Central memory CD4-positive, alpha-beta T cell (primary cell): ENCODE data around the gene TMC6.
"Not testable (repeated sequence)": the region's sequence is repeated elsewhere in the genome, so short reads cannot be mapped to it uniquely, and the experiment has no call there.

Experiments
- DNase-seq: peaks from one replicate; pipeline ENCODE4 v3.0.0; 2022

The TMC6 gene

DNA sequence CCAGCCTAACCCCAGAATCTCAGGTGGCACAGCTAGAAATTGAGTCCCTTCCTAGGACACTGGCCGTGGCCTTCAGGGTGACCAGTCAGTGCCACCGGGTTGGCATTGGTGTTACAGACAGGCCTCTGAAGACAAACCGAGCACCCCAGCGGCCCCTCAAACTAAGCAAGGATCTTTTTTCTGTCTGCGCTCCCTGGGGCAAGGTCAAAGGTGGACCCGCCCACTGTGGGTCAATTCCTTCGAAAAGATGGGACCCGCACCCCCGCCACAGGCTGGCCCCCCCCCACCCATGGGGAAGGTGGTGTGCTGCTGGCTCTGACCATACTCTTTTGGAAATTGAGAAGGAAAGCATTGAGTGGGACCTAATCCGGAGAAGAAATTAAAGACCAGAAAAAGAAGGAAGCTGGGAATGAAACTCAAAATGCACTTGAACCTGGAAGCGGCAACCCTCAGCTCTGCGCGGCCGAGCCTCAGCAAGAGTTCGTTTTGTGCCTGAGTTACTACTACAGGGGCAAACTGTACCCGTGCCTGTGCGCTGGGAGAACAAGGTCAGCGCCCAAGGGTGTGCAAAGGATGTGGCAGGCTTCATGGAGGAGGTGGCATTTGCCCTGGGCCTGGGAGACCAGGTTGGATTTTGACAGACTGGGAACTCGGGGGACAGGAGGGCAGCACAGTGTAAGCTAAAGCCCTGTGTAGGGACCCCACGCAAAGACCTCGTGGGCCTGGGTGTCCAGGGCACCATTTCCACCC lies 20.4 kb downstream of the TMC6 start:
- DNase-seq, result no peak

DNA sequence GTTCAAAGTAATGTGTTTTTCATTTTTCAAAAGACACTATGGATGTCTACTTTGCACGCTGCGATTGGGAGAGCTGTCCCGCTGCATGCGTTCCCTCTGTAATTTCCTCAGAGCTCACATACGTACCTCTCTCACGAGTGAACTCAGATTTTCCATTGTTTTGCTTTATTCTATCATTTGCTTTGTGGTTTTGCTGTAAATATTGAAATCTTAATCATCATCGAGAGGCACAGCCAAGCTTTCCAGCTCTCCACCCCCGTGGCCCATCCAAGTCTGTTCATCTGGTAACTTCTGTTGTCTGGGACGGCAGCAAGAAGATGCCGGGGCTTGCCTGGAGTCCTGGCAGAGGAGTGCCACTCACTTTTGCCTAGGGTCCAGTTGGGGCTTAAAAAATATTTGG lies 21.1 kb downstream of the TMC6 start:
- DNase-seq, result no peak

DNA sequence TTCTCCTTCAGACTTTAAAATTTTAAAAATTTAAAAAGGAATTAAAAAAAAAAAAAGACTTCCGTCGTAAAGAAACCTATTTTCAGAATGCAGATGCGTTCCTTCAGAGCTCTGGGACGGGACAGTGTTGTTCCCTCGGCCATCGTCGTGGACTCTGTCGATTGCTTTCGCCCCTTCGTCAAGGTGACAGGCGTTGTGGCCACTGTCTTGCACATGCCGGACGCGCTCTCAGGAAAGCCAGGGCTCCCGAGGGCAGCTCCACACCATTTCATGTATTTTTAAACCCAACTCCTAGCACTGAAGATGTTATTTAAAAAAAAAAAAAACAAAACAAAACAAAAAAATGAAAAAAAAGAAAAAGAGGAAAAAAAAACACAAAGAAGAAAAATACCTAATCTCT lies 22.3 kb downstream of the TMC6 start:
- no peak for DNase-seq

DNA sequence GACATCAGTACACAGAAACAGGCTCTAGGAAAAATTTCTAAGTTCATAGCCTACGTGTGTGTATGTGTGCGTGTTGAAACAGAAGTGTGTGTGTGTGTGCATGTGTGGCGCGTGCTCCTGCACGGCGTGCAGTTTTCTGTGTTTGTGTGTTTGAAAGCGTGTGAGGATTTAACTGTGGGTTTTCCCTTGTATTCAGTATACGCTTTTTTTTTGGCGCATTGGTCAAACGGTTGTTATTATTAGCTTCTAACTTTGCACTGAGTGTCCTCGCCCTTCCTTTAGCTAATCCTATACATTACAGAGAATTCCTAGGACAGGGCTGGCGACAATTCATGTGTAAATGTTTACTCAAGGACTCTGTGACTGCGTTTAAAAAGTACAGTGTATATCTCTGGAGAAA lies 23.0 kb downstream of the TMC6 start:
- no peak for DNase-seq

DNA sequence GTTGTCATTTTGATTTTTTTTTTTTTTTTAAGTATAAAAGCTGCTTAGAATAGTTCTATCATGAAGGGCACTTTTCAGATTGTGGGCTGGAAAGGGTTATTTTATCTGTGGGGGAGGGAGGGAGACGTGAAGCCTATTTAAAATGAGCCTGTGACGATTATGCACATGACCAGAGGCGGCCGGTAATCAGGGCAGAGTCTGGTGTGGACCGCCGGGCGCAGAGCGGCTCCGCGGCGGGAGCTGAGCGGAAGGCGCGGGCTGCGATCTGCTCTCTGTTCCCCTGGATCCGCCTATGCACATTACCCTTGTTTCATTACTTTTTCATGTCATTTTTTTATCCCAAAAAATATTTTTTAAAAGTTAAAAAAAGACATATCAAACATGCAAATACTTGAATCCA lies 23.5 kb downstream of the TMC6 start:
- no peak for DNase-seq

DNA sequence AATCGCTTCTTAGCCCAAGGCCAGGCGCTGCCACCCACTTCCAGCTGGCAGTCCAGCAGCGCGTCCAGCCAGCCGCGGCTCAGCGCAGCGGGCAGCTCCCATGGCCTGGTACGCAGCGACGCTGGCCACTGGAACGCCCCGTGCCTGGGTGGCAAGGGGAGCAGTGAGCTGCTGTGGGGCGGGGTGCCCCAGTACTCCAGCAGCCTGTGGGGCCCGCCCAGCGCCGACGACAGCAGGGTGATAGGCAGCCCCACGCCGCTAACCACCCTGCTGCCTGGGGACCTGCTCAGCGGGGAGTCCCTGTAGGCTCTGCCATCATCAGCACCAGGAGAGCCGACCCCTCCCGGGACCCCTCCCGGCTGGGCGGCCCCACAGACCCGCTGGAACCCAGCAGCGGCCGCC lies 24.0 kb downstream of the TMC6 start:
- no peak for DNase-seq

DNA sequence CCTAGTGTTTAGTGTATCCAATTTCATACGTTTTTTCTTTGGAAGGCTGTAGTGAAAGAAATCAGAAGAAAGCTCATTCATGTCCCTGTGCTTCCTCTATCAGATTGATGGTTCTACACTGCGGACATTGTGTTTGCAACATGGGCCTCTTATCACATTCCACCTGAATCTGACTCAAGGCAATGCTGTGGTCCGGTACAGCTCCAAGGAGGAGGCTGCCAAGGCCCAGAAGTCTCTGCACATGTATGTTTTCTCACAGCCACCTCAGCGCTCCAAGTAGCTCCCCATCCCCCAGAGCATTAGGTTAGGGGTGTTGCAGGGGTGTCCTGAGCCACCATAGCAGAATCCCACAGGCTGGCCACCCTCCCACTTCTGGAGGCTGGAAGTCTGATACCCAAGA lies 25.2 kb downstream of the TMC6 start:
- DNase-seq, result no peak

DNA sequence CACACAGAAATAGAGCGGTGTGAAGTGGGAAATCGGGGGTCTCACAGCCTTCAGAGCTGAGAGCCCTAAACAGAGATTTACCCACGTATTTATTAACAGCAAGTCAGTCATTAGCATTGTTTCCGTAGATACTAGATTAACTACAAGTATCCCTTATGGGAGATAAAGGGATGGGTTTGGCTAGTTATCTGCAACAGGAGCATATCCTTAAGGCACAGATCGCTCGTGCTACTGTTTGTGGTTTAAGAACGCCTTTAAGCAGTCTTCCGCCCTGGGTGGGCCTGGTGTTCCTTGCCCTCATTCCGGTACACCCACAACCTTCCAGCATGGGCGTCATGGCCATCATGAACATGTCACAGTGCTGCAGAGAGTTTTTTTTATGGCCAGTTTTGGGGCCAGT lies 27.0 kb downstream of the TMC6 start:
- no peak for DNase-seq

DNA sequence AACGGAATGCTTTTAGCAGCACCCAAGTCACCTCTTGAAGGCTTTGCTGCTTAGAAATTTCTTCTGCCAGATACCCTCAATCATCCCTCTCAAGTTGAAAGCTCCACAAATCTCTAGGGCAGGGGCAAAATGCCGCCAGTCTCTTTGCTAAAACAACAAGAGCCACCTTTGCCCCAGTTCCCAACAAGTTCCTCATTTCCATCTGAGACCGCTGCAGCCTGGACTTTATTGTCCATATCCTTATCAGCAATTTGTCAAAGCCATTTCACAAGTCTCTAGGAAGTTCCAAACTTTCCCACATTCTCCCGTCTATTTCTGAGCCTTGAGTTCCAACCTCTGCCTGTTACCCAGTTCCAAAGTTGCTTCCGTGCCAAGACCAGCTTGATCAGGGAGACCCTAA lies 27.4 kb downstream of the TMC6 start:
- DNase-seq, result no peak

DNA sequence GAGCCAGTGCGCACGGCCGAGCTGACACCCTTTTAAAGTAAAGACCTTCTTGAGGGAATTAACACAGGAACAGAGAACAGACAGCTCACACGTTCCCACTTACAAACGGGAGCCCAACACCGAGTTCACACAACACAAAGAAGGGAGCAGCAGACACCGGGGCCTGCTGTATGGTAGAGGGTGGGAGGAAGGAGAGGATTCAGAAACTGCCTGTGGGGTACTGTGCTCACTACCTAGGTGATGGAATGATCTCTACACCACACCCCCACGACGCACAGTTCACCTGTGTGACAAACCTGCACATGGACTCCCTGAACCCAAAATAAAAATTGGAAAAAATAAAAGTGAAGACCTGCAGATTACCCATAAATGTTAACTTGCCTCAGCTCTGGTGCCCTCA lies 32.5 kb downstream of the TMC6 start:
- no peak for DNase-seq

DNA sequence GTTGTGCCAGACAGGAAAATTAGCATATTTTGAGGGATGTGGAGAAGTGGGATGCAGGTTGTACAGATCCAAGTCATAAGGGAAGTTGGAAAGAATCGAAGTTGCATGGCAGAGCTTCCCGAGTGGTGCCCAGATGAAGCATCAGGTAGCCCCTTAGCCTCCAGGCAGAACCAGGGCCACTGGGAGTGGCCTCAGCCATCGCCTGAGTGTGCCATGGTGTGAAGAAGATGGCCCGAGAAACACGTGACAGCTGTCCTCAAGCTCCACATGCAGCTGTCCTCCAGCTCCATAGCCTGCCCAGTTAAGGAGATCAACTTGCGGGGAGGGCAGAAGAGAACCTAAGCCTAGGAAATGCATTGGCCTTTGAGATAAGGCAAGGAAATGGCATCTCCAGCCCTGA lies 33.5 kb downstream of the TMC6 start:
- no peak for DNase-seq

DNA sequence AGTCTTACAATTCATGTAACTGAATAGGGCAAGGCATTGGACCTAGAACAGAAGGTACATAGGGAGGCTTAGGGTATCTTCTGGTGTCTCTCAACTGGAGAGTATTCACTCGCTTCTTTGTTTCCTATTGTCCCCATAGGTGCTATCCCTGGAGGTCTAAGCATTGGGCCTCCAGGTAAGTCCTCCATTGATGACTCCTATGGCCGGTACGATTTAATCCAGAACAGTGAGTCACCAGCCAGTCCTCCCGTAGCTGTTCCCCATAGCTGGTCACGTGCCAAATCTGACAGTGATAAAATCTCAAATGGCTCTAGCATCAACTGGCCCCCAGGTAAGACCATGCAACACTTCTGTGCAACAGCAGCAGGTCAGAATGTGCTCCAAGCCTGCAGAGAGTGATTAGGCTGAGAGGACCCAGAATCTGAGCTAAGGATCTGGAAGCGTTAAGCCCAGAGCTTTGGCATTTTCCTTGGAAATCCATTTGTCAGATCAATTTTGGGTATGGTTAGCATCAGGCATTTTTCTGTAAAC lies 35.7 kb downstream of the TMC6 start:
- no peak for DNase-seq

DNA sequence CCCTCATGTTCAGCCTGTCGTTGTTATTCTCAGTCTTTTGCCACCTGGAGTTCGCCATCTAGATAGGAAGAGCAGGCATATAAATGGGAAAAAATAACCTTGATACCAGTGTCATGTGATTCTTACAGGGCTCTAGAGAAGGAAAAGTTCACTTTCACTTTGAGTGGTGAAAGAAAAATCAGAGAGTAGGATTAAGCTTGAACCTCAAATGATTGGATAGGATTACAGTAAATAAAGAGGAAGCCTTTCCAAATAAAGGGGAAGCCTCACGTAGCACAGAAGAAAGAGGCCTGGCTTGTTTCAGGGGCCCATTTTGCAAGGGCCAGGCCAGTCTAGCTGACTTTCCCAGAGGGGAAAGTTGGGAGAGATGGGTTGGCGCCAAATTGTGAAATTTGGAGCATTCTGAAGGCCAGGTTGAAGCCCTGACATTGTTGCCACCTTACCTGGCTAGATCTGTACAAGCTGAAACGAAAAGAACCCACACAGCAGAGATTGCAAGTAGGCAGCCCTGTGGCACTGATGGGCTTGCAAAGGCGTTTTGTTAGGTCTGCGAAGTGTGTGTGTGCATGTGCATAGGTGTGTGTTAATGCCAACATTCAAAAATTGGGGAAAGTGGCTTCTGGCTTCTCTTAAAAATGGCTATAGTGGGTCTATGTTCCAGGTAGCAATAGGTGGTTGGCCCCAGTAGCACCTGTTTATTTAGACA lies 38.8 kb downstream of the TMC6 start:
- DNase-seq, result no peak

DNA sequence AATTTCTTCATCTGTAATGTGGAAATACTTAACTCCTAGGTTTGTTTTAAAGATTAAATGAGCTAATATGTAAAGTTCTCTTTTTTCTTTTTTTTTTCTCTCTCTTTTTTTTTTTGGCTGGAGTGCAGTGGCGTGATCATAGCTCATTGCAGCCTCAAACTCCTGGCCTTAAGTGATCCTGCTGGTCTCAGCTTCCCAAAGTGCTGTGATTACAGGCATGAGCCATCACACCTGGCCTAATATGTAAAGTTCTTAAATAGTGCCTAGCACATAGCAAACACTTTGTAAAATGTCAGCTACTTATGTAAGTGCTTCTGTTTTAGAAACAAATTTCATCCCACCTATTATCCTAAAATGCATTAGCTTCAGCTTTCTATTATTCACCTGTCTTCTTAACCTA lies 40.0 kb downstream of the TMC6 start:
- DNase-seq, result no peak

DNA sequence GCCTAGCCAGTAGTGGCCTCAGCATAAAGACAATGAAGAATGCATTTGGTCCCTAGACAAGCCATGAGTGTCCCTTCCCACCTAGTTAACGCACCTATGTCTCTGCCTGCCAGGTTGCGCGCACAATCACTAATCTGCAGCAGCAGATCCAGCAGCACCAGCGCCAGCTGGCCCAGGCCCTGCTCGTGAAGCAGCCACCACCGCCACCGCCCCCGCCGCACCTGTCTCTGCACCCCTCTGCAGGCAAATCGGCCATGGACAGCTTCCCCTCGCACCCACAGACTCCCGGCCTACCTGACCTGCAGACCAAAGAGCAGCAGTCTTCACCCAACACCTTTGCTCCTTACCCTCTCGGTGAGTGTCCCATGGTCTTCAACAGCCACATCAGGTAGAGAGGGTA lies 41.8 kb downstream of the TMC6 start:
- no peak for DNase-seq

DNA sequence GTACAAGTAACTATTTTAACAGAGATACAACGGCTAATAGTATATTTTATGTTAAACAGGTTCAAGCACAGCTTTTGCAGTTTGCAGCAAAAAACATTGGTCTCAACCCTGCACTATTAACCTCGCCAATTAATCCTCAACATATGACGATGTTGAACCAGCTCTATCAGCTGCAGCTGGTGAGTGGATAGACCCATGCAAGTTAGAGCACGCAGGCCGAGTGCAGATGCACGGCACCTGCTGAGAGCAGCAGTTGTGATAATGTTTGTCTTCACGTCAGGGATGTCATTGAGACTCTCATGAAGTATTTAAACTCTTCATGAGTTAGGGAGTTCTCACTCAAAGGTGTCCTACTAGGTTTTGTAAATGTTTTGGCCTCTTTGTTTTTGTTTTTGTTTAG lies 45.6 kb downstream of the TMC6 start:
- no peak for DNase-seq

DNA sequence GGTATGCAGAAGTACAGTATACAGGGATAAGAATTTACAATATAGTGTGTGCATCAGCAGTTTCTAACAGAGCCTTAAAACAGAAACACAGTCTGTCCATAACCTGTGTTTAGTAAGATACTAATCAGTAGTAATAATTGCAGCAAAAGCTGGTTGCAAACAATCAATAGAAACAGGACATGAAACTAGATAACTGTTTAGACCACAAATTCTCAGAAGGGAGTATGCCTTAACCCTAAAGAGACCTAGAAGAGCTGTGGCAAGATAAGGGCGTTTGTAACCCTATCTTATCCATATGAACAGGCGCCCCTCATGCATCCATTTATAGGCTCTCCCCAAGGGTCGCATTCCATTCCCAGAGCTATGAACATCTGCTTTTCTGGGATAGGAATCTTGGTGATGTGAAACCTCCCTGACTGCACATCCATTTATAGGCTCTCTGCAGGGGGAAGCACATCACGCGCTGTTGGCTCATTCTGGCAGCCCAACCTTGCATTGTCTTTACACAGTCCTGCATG lies 46.1 kb downstream of the TMC6 start:
- not testable (repeated sequence) for DNase-seq

DNA sequence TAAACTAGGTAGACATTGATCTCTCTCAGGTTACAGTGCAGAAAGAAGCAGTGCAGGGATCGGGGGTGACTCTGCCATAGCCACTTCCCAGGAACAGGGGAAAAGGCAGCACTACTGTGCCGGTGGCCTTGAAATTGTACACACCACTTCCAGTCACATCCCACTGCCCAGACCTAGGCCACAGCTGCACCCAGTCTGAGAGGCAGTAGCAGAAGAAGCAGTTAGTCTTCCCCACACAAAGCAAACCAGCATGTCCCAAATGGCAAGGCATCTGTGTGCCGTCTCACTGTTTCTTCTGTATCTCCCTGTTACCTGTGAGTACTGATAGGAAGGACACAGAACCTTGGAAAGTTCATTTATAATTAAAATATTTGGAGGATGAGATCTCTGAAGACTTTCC lies 47.0 kb downstream of the TMC6 start:
- DNase-seq, result no peak

DNA sequence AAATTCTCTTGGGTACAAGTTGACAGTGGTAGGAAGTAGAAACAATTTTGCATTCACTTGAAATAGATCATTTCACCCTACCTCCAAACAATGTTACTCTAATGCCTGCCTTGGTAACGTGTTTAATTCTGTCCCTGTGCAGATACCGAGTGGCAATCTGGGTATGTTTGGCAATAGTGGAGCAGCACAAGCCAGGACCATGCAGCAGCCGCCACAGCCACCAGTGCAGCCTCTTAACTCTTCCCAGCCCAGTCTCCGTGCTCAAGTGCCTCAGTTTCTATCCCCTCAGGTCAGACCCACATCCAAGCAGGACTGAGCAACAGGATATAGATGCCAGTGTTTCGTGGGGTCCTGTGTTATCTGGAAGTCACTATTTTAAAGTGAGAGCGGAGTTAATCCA lies 49.3 kb downstream of the TMC6 start:
- DNase-seq, result no peak

DNA sequence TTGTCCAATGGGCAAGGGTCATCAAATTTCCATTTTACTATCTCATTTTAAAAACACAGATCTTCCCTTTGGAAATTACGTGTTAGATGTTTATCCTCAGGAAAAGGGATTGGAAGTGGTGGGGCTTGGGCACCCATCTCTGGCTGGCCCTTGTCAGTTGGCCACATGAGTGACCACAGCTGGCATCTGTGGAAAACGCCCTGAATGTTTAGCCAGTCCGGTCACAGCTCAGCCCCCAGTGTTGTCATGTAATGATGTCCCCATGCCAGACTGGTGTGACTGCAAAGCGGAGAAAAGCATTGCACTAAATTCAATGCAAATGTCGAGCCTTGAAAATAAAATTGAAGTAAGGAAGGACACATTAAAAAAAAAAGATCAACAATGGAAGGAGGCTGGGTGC lies 53.0 kb downstream of the TMC6 start:
- DNase-seq, result no peak

DNA sequence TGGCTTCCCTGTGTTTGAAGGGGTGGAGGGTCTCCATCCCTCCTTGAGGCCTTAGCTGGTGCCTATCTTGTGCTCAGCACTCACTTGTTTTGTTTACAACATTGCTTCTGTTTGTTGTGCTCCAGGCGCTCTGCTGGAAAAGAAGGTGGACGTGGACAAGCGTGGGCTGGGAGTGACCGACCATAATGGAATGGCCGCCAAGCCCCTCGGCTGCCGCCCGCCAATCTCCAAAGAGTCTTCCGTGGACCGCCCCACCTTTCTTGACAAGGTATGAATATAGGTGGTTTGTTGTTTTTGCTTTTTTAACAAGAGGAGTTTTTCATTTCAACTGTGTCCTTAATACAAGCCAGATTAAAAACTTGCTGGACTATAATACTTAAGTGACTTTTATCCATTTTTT lies 53.5 kb downstream of the TMC6 start:
- DNase-seq, result no peak

DNA sequence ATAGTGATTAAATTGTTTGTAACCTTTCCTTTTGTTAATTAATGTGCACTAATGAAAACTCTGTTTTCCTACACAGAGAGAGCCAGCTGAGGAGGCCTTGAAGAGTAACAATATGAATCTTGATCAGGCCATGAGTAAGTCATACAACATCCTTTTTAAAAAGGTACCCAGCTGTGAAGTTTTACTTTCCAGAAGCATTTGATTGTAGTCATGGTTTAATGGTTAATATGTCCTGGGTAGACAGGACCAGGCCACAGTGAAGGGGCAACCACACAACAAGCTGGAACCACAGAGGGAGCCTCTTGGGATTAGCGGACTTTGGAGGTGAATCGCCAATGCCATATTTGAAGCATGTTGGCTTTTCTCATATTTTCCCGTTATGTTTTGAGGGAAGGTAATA lies 55.6 kb downstream of the TMC6 start:
- DNase-seq, result no peak

DNA sequence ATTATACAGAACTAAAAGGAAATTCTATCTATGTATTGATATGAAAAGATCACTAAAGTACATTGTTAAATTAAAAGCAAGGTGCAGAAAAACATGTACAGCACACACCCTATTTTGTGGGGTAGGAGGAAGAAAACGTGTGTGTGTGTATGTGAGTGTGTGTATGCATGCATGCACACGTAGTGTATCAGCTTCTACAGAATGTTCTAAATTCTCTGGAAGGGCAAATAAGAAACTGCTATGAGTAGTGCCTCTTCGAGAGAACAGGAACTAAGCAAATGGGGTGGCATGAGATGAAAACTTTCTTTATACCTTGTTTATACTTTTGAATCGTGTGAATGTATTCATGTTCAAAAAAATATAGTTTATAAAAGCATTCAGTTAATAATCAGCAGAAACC lies 58.9 kb downstream of the TMC6 start:
- no peak for DNase-seq

DNA sequence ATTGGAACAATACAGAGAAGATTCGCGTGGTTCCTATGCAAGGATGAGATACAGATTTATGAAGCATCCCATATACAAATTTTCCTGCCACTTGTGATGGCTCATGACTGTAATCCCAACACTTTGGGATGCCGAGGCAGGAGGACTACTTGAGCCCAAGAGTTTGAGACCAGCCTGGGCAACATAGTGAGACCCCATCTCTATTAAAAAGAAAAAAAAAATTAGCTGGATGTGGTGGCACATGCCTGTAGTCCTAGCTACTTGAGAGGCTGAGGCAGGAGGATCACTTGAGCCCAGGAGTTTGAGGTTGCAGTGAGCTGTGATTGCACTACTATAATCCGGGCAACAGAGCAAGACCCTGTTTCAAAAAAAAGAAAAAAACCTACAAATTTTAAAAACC lies 61.6 kb downstream of the TMC6 start:
- not testable (repeated sequence) for DNase-seq
